Kidney capillary endothelial cell (primary cell): Measurements from ENCODE around the gene PRAC2.

Experiments
- DNase-seq: peaks from one replicate; pipeline ENCODE4 v3.0.0-alpha.2; 2018; ENCODE audit warnings: low spot score

PRAC2 gene

GRCh38 chr17:48720266-48721008 is 2.5 kb upstream of the PRAC2 start:
- DNase-seq = no peak

GRCh38 chr17:48721009-48721402 is 2.0 kb upstream of the PRAC2 start:
- no peak for DNase-seq

- no peak for DNase-seq
These were observed 631 bp upstream of the PRAC2 start, which contains the start of gene PRAC1 for GRCh38 chr17:48722201-48722907. PRAC1 (minus strand) TSS chr17:48722518; CDS start chr17:48722392, 126 bp downstream.

GRCh38 chr17:48723423-48724250 is 652 bp downstream of the PRAC2 start:
- no peak for DNase-seq

- peak; percentile 69 for DNase-seq
These were observed 1.4 kb downstream of the PRAC2 start for GRCh38 chr17:48724251-48725003.

GRCh38 chr17:48725004-48725287 is 2.0 kb downstream of the PRAC2 start:
- no peak for DNase-seq

- no peak for DNase-seq
These were observed 2.5 kb downstream of the PRAC2 start for GRCh38 chr17:48725288-48726064.

GRCh38 chr17:48726114-48726915 is 3.3 kb downstream of the PRAC2 start:
- no peak for DNase-seq

- DNase-seq = no peak
These were observed 3.9 kb downstream of the PRAC2 start for GRCh38 chr17:48726916-48727286.

GRCh38 chr17:48727415-48728175 is 4.6 kb downstream of the PRAC2 start:
- no peak for DNase-seq

GRCh38 chr17:48728232-48729231 is 5.5 kb downstream of the PRAC2 start, which contains the start of gene HOXB13:
HOXB13 (minus strand) TSS chr17:48728750; CDS start chr17:48728593, 157 bp downstream.
- DNase-seq = no peak

- DNase-seq = no peak
These were observed 6.6 kb downstream of the PRAC2 start for GRCh38 chr17:48729335-48730239.

GRCh38 chr17:48730240-48730550 is 7.2 kb downstream of the PRAC2 start:
- DNase-seq = no peak

- DNase-seq = no peak
These were observed 8.4 kb downstream of the PRAC2 start for GRCh38 chr17:48731355-48731754.

GRCh38 chr17:48732688-48733629 is 10.0 kb downstream of the PRAC2 start:
- no peak for DNase-seq

GRCh38 chr17:48733632-48734328 is 10.8 kb downstream of the PRAC2 start:
- DNase-seq = no peak
